HepG2 (cell line): Measurements from ENCODE around the gene CLIC3. TPM values are rescaled to one million over a fixed set of nuclear protein-coding genes. Genes with fewer than 3 reads are reported as not detected.

Source experiments
- BATF2 ChIP-seq: sonication (generic); formaldehyde crosslinking; IDR thresholded peaks from 2 replicates; pipeline ENCODE4 v1.8.0; 2022; ENCODE audit warnings: mild to moderate bottlenecking, missing genetic modification reagents, moderate library complexity
- CHCHD3 ChIP-seq: sonication (generic); formaldehyde crosslinking; IDR thresholded peaks from 2 replicates; pipeline ENCODE4 v1.8.0; 2022; ENCODE audit warnings: mild to moderate bottlenecking, missing genetic modification reagents, moderate library complexity
- CREB3 ChIP-seq: sonication (generic); formaldehyde crosslinking; IDR thresholded peaks from 2 replicates; pipeline ENCODE4 v1.5.0; 2020; ENCODE audit warnings: missing genetic modification reagents
- ETV5 ChIP-seq: IDR thresholded peaks from 2 replicates; pipeline ENCODE4 v1.6.1; 2018; ENCODE audit warnings: missing biosample characterization, missing genetic modification reagents, inconsistent platforms, borderline replicate concordance
- FOXA3 ChIP-seq: IDR thresholded peaks from 2 replicates; pipeline ENCODE4 v1.6.1; 2016; ENCODE audit warnings: missing genetic modification reagents, missing compliant biosample characterization
- JDP2 ChIP-seq: sonication (generic); formaldehyde crosslinking; IDR thresholded peaks from 2 replicates; pipeline ENCODE4 v1.8.1; 2022; ENCODE audit warnings: missing genetic modification reagents, borderline replicate concordance
- MXD1 ChIP-seq: sonication (generic); formaldehyde crosslinking; IDR thresholded peaks from 2 replicates; pipeline ENCODE4 v1.4.0; 2020; ENCODE audit warnings: mild to moderate bottlenecking, missing genetic modification reagents
- MXD3 ChIP-seq: IDR thresholded peaks from 2 replicates; pipeline ENCODE4 v1.6.1; 2016; ENCODE audit warnings: mild to moderate bottlenecking, missing biosample characterization, missing genetic modification reagents
- MXD4 ChIP-seq: IDR thresholded peaks from 2 replicates; pipeline ENCODE4 v1.6.1; 2016; ENCODE audit warnings: mild to moderate bottlenecking, missing biosample characterization, missing genetic modification reagents
- RFX3 ChIP-seq: IDR thresholded peaks from 2 replicates; pipeline ENCODE4 v1.6.1; 2016; ENCODE audit warnings: missing biosample characterization, missing genetic modification reagents
- SP4 ChIP-seq: sonication (generic); formaldehyde crosslinking; IDR thresholded peaks from 2 replicates; pipeline ENCODE4 v1.8.1; 2023; ENCODE audit warnings: mild to moderate bottlenecking, missing genetic modification reagents
- ZBTB49 ChIP-seq: sonication (generic); formaldehyde crosslinking; IDR thresholded peaks from 2 replicates; pipeline ENCODE4 v1.4.0; 2020; ENCODE audit warnings: missing genetic modification reagents, borderline replicate concordance
- ZFP82 ChIP-seq: sonication (generic); formaldehyde crosslinking; IDR thresholded peaks from 2 replicates; pipeline ENCODE4 v1.5.1; 2020; ENCODE audit warnings: mild to moderate bottlenecking, missing genetic modification reagents, borderline replicate concordance
- ZMYM3 ChIP-seq: sonication (generic); formaldehyde crosslinking; IDR thresholded peaks from 2 replicates; pipeline ENCODE4 v1.5.1; 2020; ENCODE audit warnings: mild to moderate bottlenecking, missing genetic modification reagents
- ZNF101 ChIP-seq: sonication (generic); formaldehyde crosslinking; IDR thresholded peaks from 2 replicates; pipeline ENCODE4 v1.4.0; 2020; ENCODE audit warnings: mild to moderate bottlenecking, low read depth, missing genetic modification reagents, borderline replicate concordance
- ZNF264 ChIP-seq: sonication (generic); formaldehyde crosslinking; IDR thresholded peaks from 2 replicates; pipeline ENCODE4 v1.4.0; 2020; ENCODE audit warnings: missing genetic modification reagents
- ZNF652 ChIP-seq: IDR thresholded peaks from 2 replicates; pipeline ENCODE4 v1.6.1; 2016; ENCODE audit warnings: low read depth, borderline replicate concordance
- ZNF740 ChIP-seq: sonication (generic); formaldehyde crosslinking; IDR thresholded peaks from 2 replicates; pipeline ENCODE4 v1.4.0; 2020; ENCODE audit warnings: missing genetic modification reagents
- ZNF782 ChIP-seq: sonication (generic); formaldehyde crosslinking; IDR thresholded peaks from 2 replicates; pipeline ENCODE4 v1.4.0; 2020; ENCODE audit warnings: missing genetic modification reagents, mild to moderate bottlenecking, borderline replicate concordance
- ZNF784 ChIP-seq: sonication (generic); formaldehyde crosslinking; IDR thresholded peaks from 2 replicates; pipeline ENCODE4 v1.5.1; 2020; ENCODE audit warnings: missing genetic modification reagents, mild to moderate bottlenecking, borderline replicate concordance
- ZNF792 ChIP-seq: IDR thresholded peaks from 2 replicates; pipeline ENCODE4 v1.6.1; 2016
- polyA plus RNA-seq, 8 experiments: library from polyadenylated mRNA; depleted of rRNA in 3 of 8; stranded (reverse) in 7 of 8; unstranded in 1 of 8; fragments of >200 nt; fragmentation: Illumina TruSeq in 4 of 8; extraction: Trizol in 4 of 8; gene quantifications; 2 replicates each; pipeline versions ENCODE4 v1.2.1 to v1.2.3, GENCODE V29; 2011 to 2016; ENCODE audit warnings: low read depth in 4 of 8, missing spikeins in 1 of 8, mixed read lengths in 1 of 8; ENCODE audit not compliant: insufficient read depth in 1 of 8
- total RNA-seq, 5 experiments: library from RNA; depleted of rRNA; stranded (reverse); fragments of >200 nt; fragmentation: Illumina TruSeq; extraction: Trizol; gene quantifications; 2 replicates each; pipeline ENCODE4 v1.2.3, GENCODE V29; 2016; ENCODE audit warnings: low read depth in 1 of 5

CLIC3 gene
- total and polyA plus RNA-seq, 2 of the 13 experiments (the other 11 are each of a cell fraction or from before 2014, with no cell fraction given), result 0.51 to 1.5 TPM

- no peak for TF ChIP-seq ZBTB49 (CRISPR knock-in tag)
- TF ChIP-seq BATF2 (CRISPR knock-in tag), result peak; percentile 58; the same call in 1 of the 2 replicates
- no peak for TF ChIP-seq ZNF652 (CRISPR knock-in tag)
- TF ChIP-seq CREB3, result 0 out of 2 replicates have a peak, but pooled peaks have one; percentile 64
- TF ChIP-seq FOXA3 (CRISPR knock-in tag), result peak; percentile 57; the same call in 1 of the 2 replicates
- peak; percentile 33; the same call in 1 of the 2 replicates for TF ChIP-seq ZMYM3 (CRISPR knock-in tag)
- no peak for TF ChIP-seq ZNF784 (CRISPR knock-in tag)
- TF ChIP-seq JDP2 (CRISPR knock-in tag), result no peak
- TF ChIP-seq ZNF792, result no peak
- peak; percentile 21; the same call in 1 of the 2 replicates for TF ChIP-seq ETV5 (CRISPR knock-in tag)
- TF ChIP-seq MXD3 (CRISPR knock-in tag), result peak; percentile 50
- peak; percentile 69 for TF ChIP-seq ZNF782 (CRISPR knock-in tag)
- peak; percentile 46; the same call in 1 of the 2 replicates for TF ChIP-seq ZNF264 (CRISPR knock-in tag)
- peak; percentile 67 for TF ChIP-seq MXD4 (CRISPR knock-in tag)
- no peak; the same call in 1 of the 2 replicates for TF ChIP-seq ZFP82 (CRISPR knock-in tag)
- no peak for TF ChIP-seq RFX3 (CRISPR knock-in tag)
- no peak; the same call in 1 of the 2 replicates for TF ChIP-seq ZNF101 (CRISPR knock-in tag)
- peak; percentile 88; the same call in 1 of the 2 replicates for TF ChIP-seq ZNF740 (CRISPR knock-in tag)
- TF ChIP-seq CHCHD3 (CRISPR knock-in tag), result no peak
- no peak; the same call in 1 of the 2 replicates for TF ChIP-seq MXD1
- TF ChIP-seq SP4 (CRISPR knock-in tag), result peak; percentile 90
These were observed 46.3 kb downstream of the CLIC3 start (continued) for GRCh38 chr9:136949817-136950655.
